HepG2 (cell line): ENCODE data around the gene ADIPOR2. TPM values are rescaled to one million over a fixed set of nuclear protein-coding genes. Genes with fewer than 3 reads are reported as not detected.

Source experiments
- CREBL2 ChIP-seq: sonication (generic); formaldehyde crosslinking; IDR thresholded peaks from 2 replicates; pipeline ENCODE4 v1.8.1; 2023; ENCODE audit warnings: missing genetic modification reagents, mild to moderate bottlenecking, borderline replicate concordance
- HMGXB4 ChIP-seq, 2 experiments: sonication (generic) in 1 of 2; formaldehyde crosslinking in 1 of 2; IDR thresholded peaks; 2 replicates each; pipeline versions ENCODE4 v1.4.0 to v1.6.1; 2018 to 2020; ENCODE audit warnings: missing genetic modification reagents in 2 of 2, borderline replicate concordance in 1 of 2, low read depth in 1 of 2, mild to moderate bottlenecking in 1 of 2, missing biosample characterization in 1 of 2
- HNRNPLL ChIP-seq: fragments of 200-400 bp; formaldehyde crosslinking; IDR thresholded peaks from 2 replicates; pipeline ENCODE4 v1.6.1; 2017; ENCODE audit warnings: mild to moderate bottlenecking, low read depth, low read length; ENCODE audit not compliant: poor library complexity, severe bottlenecking
- IRF9 ChIP-seq: sonication (generic); formaldehyde crosslinking; IDR thresholded peaks from 2 replicates; pipeline ENCODE4 v1.8.0; 2022; ENCODE audit warnings: missing genetic modification reagents, mild to moderate bottlenecking, borderline replicate concordance
- KLF12 ChIP-seq: sonication (generic); formaldehyde crosslinking; IDR thresholded peaks from 2 replicates; pipeline ENCODE4 v1.4.0; 2020; ENCODE audit warnings: missing genetic modification reagents, borderline replicate concordance
- MXI1 ChIP-seq: IDR thresholded peaks from 3 replicates; pipeline ENCODE4 v1.6.1; 2012; ENCODE audit warnings: low read depth, low read length, inconsistent platforms, borderline replicate concordance
- MYPOP ChIP-seq: sonication (generic); formaldehyde crosslinking; IDR thresholded peaks from 2 replicates; pipeline ENCODE4 v1.8.1; 2023; ENCODE audit warnings: mild to moderate bottlenecking, moderate library complexity, missing genetic modification reagents
- POLR2AphosphoS5 ChIP-seq: IDR thresholded peaks from 2 replicates; pipeline ENCODE4 v1.6.1; 2012; ENCODE audit warnings: low read depth, low read length
- SP2 ChIP-seq: sonication (generic); formaldehyde crosslinking; IDR thresholded peaks from 2 replicates; pipeline ENCODE4 v1.5.1; 2020; ENCODE audit warnings: mild to moderate bottlenecking, missing genetic modification reagents
- TAF1 ChIP-seq: sonication (generic); formaldehyde crosslinking; IDR thresholded peaks from 2 replicates; pipeline ENCODE4 v1.4.0; 2020; ENCODE audit warnings: missing genetic modification reagents
- TAF15 ChIP-seq: fragments of 200-400 bp; formaldehyde crosslinking; IDR thresholded peaks from one replicate; pipeline ENCODE4 v1.6.1; 2018; ENCODE audit warnings: mild to moderate bottlenecking, low read depth, low read length; ENCODE audit not compliant: poor library complexity, severe bottlenecking
- U2AF1 ChIP-seq: fragments of 200-400 bp; formaldehyde crosslinking; optimal IDR thresholded peaks from 2 replicates; pipeline ENCODE3; 2017; ENCODE audit warnings: mild to moderate bottlenecking, low read depth, low read length
- ZBTB42 ChIP-seq: sonication (generic); formaldehyde crosslinking; IDR thresholded peaks from 2 replicates; pipeline ENCODE4 v1.5.0; 2020; ENCODE audit warnings: mild to moderate bottlenecking, missing genetic modification reagents
- ZFY ChIP-seq: sonication (generic); formaldehyde crosslinking; IDR thresholded peaks from 2 replicates; pipeline ENCODE4 v1.4.0; 2020; ENCODE audit warnings: missing genetic modification reagents
- ZNF274 ChIP-seq: sonication (generic); formaldehyde crosslinking; IDR thresholded peaks from 2 replicates; pipeline ENCODE4 v1.5.1; 2020; ENCODE audit warnings: mild to moderate bottlenecking, missing genetic modification reagents
- ZNF350 ChIP-seq: sonication (generic); formaldehyde crosslinking; IDR thresholded peaks from 2 replicates; pipeline ENCODE4 v1.4.0; 2020; ENCODE audit warnings: mild to moderate bottlenecking, low read depth, missing genetic modification reagents, borderline replicate concordance
- ZNF614 ChIP-seq: IDR thresholded peaks from 2 replicates; pipeline ENCODE4 v1.6.1; 2018; ENCODE audit warnings: missing biosample characterization, missing genetic modification reagents, inconsistent platforms, borderline replicate concordance
- ZSCAN29 ChIP-seq: sonication (generic); formaldehyde crosslinking; conservative IDR thresholded peaks from 2 replicates; pipeline ENCODE4 v1.4.0; 2020; ENCODE audit warnings: mild to moderate bottlenecking, missing genetic modification reagents
- polyA plus RNA-seq, 8 experiments: library from polyadenylated mRNA; depleted of rRNA in 3 of 8; stranded (reverse) in 7 of 8; unstranded in 1 of 8; fragments of >200 nt; fragmentation: Illumina TruSeq in 4 of 8; extraction: Trizol in 4 of 8; gene quantifications; 2 replicates each; pipeline versions ENCODE4 v1.2.1 to v1.2.3, GENCODE V29; 2011 to 2016; ENCODE audit warnings: low read depth in 4 of 8, missing spikeins in 1 of 8, mixed read lengths in 1 of 8; ENCODE audit not compliant: insufficient read depth in 1 of 8
- total RNA-seq, 5 experiments: library from RNA; depleted of rRNA; stranded (reverse); fragments of >200 nt; fragmentation: Illumina TruSeq; extraction: Trizol; gene quantifications; 2 replicates each; pipeline ENCODE4 v1.2.3, GENCODE V29; 2016; ENCODE audit warnings: low read depth in 1 of 5

ADIPOR2 gene
- total and polyA plus RNA-seq, 2 of the 13 experiments (the other 11 are each of a cell fraction or from before 2014, with no cell fraction given) = 35.2 to 52.2 TPM

GRCh38 chr12:1811281-1811947, 120.5 kb downstream of the ADIPOR2 start (continued):
- TF ChIP-seq ZNF350 (CRISPR knock-in tag) (0 out of 2 replicates have a peak, but pooled peaks have one; percentile 19), ZBTB42 (CRISPR knock-in tag) (no peak), ZNF274 (CRISPR knock-in tag) (0 out of 2 replicates have a peak, but pooled peaks have one; percentile 51), U2AF1 (no peak), SP2 (peak; percentile 30; the same call in 1 of the 2 replicates), ZFY (CRISPR knock-in tag) (peak; percentile 64), KLF12 (CRISPR knock-in tag) (no peak), HNRNPLL (peak; percentile 31), MXI1 (peak; percentile 9; the same call in 1 of the 3 replicates), POLR2AphosphoS5 (peak; percentile 51; the same call in 1 of the 2 replicates), ZSCAN29 (CRISPR knock-in tag) (no peak), CREBL2 (CRISPR knock-in tag) (peak; percentile 61; the same call in 1 of the 2 replicates), MYPOP (CRISPR knock-in tag) (0 out of 2 replicates have a peak, but pooled peaks have one; percentile 41), HMGXB4 (CRISPR knock-in tag; IDR thresholded peaks at IDR 0.05; ENCODE audit: borderline replicate concordance in 1 of 2, low read depth in 1 of 2) (peak in 1 of 2 experiments; percentile 45; a peak in 1 of 4 replicates), TAF15 (no peak), TAF1 (CRISPR knock-in tag) (peak; percentile 60; the same call in 1 of the 2 replicates), ZNF614 (CRISPR knock-in tag) (no peak), IRF9 (CRISPR knock-in tag) (peak; percentile 11; the same call in 1 of the 2 replicates)
